D721Med (cell line): Measurements from ENCODE around the gene LYST.
"Not testable (repeated sequence)": the region's sequence is repeated elsewhere in the genome, so short reads cannot be mapped to it uniquely, and the experiment has no call there.

Experiments used
- DNase-seq: peaks from one replicate; pipeline ENCODE4 v3.0.0; 2011; ENCODE audit warnings: low spot score; ENCODE audit not compliant: insufficient read length
- FAIRE-seq: peaks from 2 replicates; lab custom pipeline; 2011; peaks lifted over from hg19 to GRCh38; lab: Jason Lieb, UNC
- CTCF ChIP-seq: IDR thresholded peaks from 2 replicates; pipeline ENCODE4 v1.5.1; 2012; ENCODE audit warnings: mild to moderate bottlenecking, control low read depth; ENCODE audit not compliant: insufficient read depth; ENCODE audit errors: missing control alignments

The LYST gene

DNA sequence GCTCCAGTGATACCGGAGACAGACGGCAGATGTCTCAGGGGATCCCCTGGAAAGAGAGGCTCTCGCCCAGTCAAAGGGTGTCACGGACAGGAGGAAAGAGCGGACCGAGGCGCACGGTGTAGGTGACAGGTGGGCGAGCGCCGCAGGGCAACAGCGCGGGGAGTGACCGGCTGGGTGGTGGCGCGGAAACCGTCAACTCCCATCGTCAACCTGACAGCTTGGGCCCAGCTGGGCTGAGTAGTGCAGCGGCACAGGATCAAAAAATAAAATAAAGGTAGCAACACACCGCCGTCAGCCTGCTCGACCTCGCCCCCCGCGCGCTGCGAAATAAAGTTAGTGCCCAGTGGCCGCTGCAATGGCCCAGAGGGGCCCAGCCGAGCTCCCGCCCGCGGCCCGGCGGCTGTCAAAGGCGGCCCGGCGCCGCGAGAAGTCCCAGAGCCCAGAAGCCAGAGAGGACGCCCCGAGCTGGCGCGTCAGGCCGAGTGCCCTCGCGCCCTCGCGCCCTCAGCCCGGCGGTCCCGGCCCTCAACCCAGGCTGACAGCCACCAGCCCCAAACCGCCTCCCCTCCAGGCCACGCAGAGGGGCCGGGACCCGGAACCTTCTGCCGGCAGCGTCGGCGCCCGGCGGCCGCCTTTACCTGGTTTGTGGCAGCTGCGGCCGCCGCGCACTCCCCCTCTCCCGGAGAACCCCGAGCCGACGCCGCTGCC, at the start of gene LYST:
Gene LYST (minus strand): TSS at position 702 of the 708 bp plus-strand sequence. CDS start 36,489 bp downstream, outside the sequence.
- DNase-seq (no peak), FAIRE-seq (no peak)
- TF ChIP-seq CTCF = peak; percentile 11

DNA sequence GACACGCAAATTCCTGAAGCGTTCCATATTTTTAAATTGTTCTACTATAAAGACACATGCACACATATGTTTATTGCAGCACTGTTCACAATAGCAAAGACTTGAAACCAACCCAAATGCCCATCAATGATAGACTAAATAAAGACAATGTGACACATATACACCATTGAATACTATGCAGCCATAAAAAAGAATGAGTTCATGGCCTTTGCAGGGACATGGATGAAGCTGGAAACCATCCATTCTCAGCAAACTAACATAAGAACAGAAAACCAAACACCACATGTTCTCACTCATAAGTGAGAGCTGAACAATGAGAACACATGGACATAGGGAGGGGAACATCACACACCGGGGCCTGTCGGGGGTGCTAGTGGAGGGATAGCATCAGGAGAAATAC, 48.8 kb upstream of the LYST start:
- not testable (repeated sequence) for DNase-seq, FAIRE-seq

DNA sequence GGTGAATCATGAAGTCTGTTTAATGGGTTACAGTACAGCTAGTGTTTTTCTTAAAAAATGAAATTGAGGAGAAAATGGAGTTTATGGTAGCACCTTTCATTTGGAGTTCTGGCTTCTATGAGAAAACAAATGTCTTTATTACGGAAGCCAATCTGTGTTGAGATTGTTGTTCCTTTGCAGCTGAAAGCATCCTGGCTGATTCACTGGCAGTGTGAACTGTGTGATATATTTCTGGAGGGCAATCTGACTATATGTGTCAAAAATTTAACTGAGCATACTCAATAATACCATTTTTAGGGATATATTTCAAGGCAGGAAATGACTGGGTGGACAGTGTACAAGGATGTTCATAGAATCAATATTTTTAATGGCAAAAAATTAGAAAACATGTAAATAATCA, 46.6 kb upstream of the LYST start:
- no peak for TF ChIP-seq CTCF
- DNase-seq (no peak), FAIRE-seq (no peak)

DNA sequence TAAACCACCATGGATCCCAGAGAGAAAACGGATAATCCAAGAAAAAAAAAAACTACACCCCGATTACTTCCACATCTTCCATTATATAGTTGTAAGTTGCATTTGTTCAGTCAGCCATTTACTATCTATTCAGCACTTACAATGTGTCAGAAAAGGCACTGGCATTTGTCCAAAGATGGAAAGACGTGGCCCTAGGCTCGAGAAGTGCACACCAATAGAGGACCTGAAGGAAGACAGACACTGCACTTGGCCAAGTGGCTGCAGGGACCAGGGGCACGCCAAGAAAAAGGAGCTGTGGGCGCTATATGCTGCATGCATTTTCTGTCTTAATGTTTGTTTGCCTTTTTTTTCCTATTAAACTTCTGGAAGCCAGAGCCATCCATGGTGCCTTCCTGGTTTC, 45.2 kb upstream of the LYST start:
- DNase-seq = no peak
- no peak for TF ChIP-seq CTCF
- FAIRE-seq = no peak

- FAIRE-seq (no peak), DNase-seq (no peak)
- no peak for TF ChIP-seq CTCF
Observed at GRCh38 chr1:235911300-235911662, 44.6 kb upstream of the LYST start.

- FAIRE-seq = peak; percentile 25
- DNase-seq = no peak
- TF ChIP-seq CTCF = no peak
Observed at GRCh38 chr1:235910357-235911299, 43.9 kb upstream of the LYST start.

- DNase-seq (no peak), FAIRE-seq (peak; percentile 82)
- TF ChIP-seq CTCF = no peak
Observed at GRCh38 chr1:235908742-235909520, 42.2 kb upstream of the LYST start.
